Right cardiac atrium (tissue), 5 donors: ENCODE results near the gene EYA2. TPM values are rescaled to one million over a fixed set of nuclear protein-coding genes. Genes with fewer than 3 reads are reported as not detected.

Experiments used
- ATAC-seq, 2 donors: fragments of 200-7000 bp; cut with Tn5 transposase; one replicate each; pipeline versions ENCODE4 v1.8.0 to v1.9.1; 2020; ENCODE audit warnings: moderate library complexity in 2 of 2, mild to moderate bottlenecking in 1 of 2
- DNase-seq, 3 donors: peaks; one replicate each; pipeline ENCODE4 v3.0.0-alpha.2; 2020
- H3K27ac ChIP-seq: one replicate; pipeline ENCODE4 v1.5.1; 2013; ENCODE audit warnings: mild to moderate bottlenecking, low read length, control low read depth, moderate library complexity
- H3K27me3 ChIP-seq: one replicate; pipeline ENCODE4 v1.6.1; 2013; ENCODE audit not compliant: control insufficient read depth, insufficient read depth
- H3K4me1 ChIP-seq: one replicate; pipeline ENCODE4 v1.6.1; 2013; ENCODE audit warnings: low read length; ENCODE audit not compliant: control insufficient read depth, insufficient read depth
- H3K4me3 ChIP-seq: one replicate; pipeline ENCODE4 v1.5.1; 2013; ENCODE audit warnings: low read length, control low read depth
- H3K9me3 ChIP-seq: one replicate; pipeline ENCODE4 v1.6.1; 2013; ENCODE audit warnings: low read length; ENCODE audit not compliant: control insufficient read depth
- WGBS: extraction: QIAGEN DNeasy Blood & Tissue Kit; methylation state at CpG from one replicate; pipeline ENCODE4 v1.1.7; 2013; 5-methylcytosine and 5-hydroxymethylcytosine counted together
- intact Hi-C, 4 donors: fragments of 100-400 bp; cut with DNase I; formaldehyde crosslinking; loops; one replicate each; pipeline versions ENCODE4 v1.11.0 to v1.14.0; 2022 to 2023
- polyA plus RNA-seq: library from polyadenylated mRNA; stranded (reverse); fragments of 200-250 nt; gene quantifications from one replicate; pipeline ENCODE4 v1.2.3, GENCODE V29; 2013
- total RNA-seq, 4 donors: library from RNA; stranded (reverse); fragmentation: NEBNext Ultra II Directional; extraction: Animal tissue kit (Norgen Biotek cat#: 25700); gene quantifications; one replicate each; pipeline ENCODE4 v1.2.1, GENCODE V29; 2021
- donor health status: healthy with polysubstance abuse.
- donor health status: DM: no; HTN: yes; CAD: no.
- donor health status: DM: no; HTN: no; CAD: no.
- donor health status: DM: no; HTN: yes; CAD: no; lungs with severe emphysema.
- donor health status: DM: yes; HTN: yes; CAD: no.

EYA2 gene
- total and polyA plus RNA-seq, 5 donors, result 1.6 to 3.7 (median 3.4) TPM

- ATAC-seq, result no peak
- intact Hi-C loops, result no loop called here
- DNase-seq, result no peak
- Histone ChIP-seq H3K9me3 (no peaks in the 10 kb centered on the region), H3K4me1 (no peaks in the 10 kb centered on the region), H3K4me3 (no peak overlapping the region), H3K27ac (no peak overlapping the region), H3K27me3 (no peaks in the 10 kb centered on the region)
- WGBS, result 87% methylated on average over 4 of the region's 4 CpGs
Observed at GRCh38 chr20:47059536-47059935, 164.9 kb downstream of the EYA2 start.

- Histone ChIP-seq H3K27me3 (no peaks in the 10 kb centered on the region), H3K27ac (no peak overlapping the region), H3K9me3 (no peaks in the 10 kb centered on the region), H3K4me3 (no peak overlapping the region), H3K4me1 (no peaks in the 10 kb centered on the region)
- ATAC-seq, result no peak
- intact Hi-C loops, result no loop called here
- DNase-seq, result no peak
- WGBS, result 88% methylated on average over 8 of the region's 8 CpGs
Observed at GRCh38 chr20:47061549-47061948, 166.9 kb downstream of the EYA2 start.

- 61% methylated on average over 14 of the region's 14 CpGs for WGBS
- H3K27ac ChIP-seq, result no peak overlapping the region
- H3K4me1 ChIP-seq, result no peaks in the 10 kb centered on the region
- H3K9me3 ChIP-seq, result no peaks in the 10 kb centered on the region
- no peak overlapping the region for H3K4me3 ChIP-seq
- intact Hi-C loops, result no loop called here
- DNase-seq (no peak), ATAC-seq (no peak)
- H3K27me3 ChIP-seq, result no peaks in the 10 kb centered on the region
Observed at GRCh38 chr20:47062226-47062890, 167.7 kb downstream of the EYA2 start.

- no peaks in the 10 kb centered on the region for H3K4me1 ChIP-seq
- H3K9me3 ChIP-seq, result no peaks in the 10 kb centered on the region
- DNase-seq (peak in 1 of 3 donors; percentile 31), ATAC-seq (peak in 1 of 2 donors; percentile 63)
- H3K27ac ChIP-seq, result no peak overlapping the region
- no peaks in the 10 kb centered on the region for H3K27me3 ChIP-seq
- 52% methylated on average over 2 of the region's 2 CpGs for WGBS
- intact Hi-C loops, result no loop called here
- no peak overlapping the region for H3K4me3 ChIP-seq
Observed at GRCh38 chr20:47063407-47063806, 168.8 kb downstream of the EYA2 start.

GRCh38 chr20:47063808-47064207 is 169.2 kb downstream of the EYA2 start:
- Histone ChIP-seq H3K27ac (no peak overlapping the region), H3K4me1 (no peaks in the 10 kb centered on the region), H3K4me3 (no peak overlapping the region), H3K9me3 (no peaks in the 10 kb centered on the region), H3K27me3 (no peaks in the 10 kb centered on the region)
- DNase-seq (no peak), ATAC-seq (no peak)
- 88% methylated on average over 3 of the region's 3 CpGs for WGBS
- intact Hi-C loops, result no loop called here

GRCh38 chr20:47066484-47067270 is 172.0 kb downstream of the EYA2 start:
- H3K9me3 ChIP-seq, result no peaks in the 10 kb centered on the region
- H3K4me3 ChIP-seq, result no peak overlapping the region
- no peak for ATAC-seq
- no peak for DNase-seq
- intact Hi-C loops, result no loop called here
- no peak overlapping the region for H3K27ac ChIP-seq
- no peaks in the 10 kb centered on the region for H3K27me3 ChIP-seq
- H3K4me1 ChIP-seq, result no peaks in the 10 kb centered on the region
- WGBS, result 58% methylated on average over 4 of the region's 4 CpGs

GRCh38 chr20:47067776-47068175 is 173.1 kb downstream of the EYA2 start:
- no peaks in the 10 kb centered on the region for H3K9me3 ChIP-seq
- H3K4me1 ChIP-seq, result no peaks in the 10 kb centered on the region
- no peak overlapping the region for H3K27ac ChIP-seq
- no peaks in the 10 kb centered on the region for H3K27me3 ChIP-seq
- 90% methylated on average over 3 of the region's 3 CpGs for WGBS
- no peak for DNase-seq
- no peak overlapping the region for H3K4me3 ChIP-seq
- intact Hi-C loops, result no loop called here
- ATAC-seq, result no peak

- H3K27me3 ChIP-seq, result no peaks in the 10 kb centered on the region
- intact Hi-C loops, result no loop called here
- H3K9me3 ChIP-seq, result no peaks in the 10 kb centered on the region
- H3K4me1 ChIP-seq, result no peaks in the 10 kb centered on the region
- H3K4me3 ChIP-seq, result no peak overlapping the region
- H3K27ac ChIP-seq, result no peak overlapping the region
- 94% methylated on average over 3 of the region's 3 CpGs for WGBS
- DNase-seq (no peak), ATAC-seq (no peak)
Observed at GRCh38 chr20:47070176-47070575, 175.5 kb downstream of the EYA2 start.

GRCh38 chr20:47071646-47072185 is 177.1 kb downstream of the EYA2 start:
- Histone ChIP-seq H3K27ac (no peak overlapping the region), H3K9me3 (peaks cover 2% of the 10 kb centered on the region), H3K27me3 (no peaks in the 10 kb centered on the region), H3K4me1 (no peaks in the 10 kb centered on the region), H3K4me3 (no peak overlapping the region)
- ATAC-seq (no peak), DNase-seq (no peak)
- intact Hi-C loops, result no loop called here
- WGBS, result 92% methylated on average over 10 of the region's 10 CpGs

GRCh38 chr20:47073766-47074475 is 179.3 kb downstream of the EYA2 start:
- H3K4me1 ChIP-seq, result no peaks in the 10 kb centered on the region
- peaks cover 5% of the 10 kb centered on the region for H3K9me3 ChIP-seq
- no peaks in the 10 kb centered on the region for H3K27me3 ChIP-seq
- DNase-seq, result no peak
- 92% methylated on average over 16 of the region's 16 CpGs for WGBS
- no peak overlapping the region for H3K27ac ChIP-seq
- no peak overlapping the region for H3K4me3 ChIP-seq
- intact Hi-C loops, result no loop called here
- ATAC-seq, result no peak

GRCh38 chr20:47075263-47075662 is 180.6 kb downstream of the EYA2 start:
- H3K9me3 ChIP-seq, result peaks cover 5% of the 10 kb centered on the region
- no peaks in the 10 kb centered on the region for H3K27me3 ChIP-seq
- intact Hi-C loops, result no loop called here
- no peak overlapping the region for H3K4me3 ChIP-seq
- ATAC-seq (no peak), DNase-seq (no peak)
- no peaks in the 10 kb centered on the region for H3K4me1 ChIP-seq
- no peak overlapping the region for H3K27ac ChIP-seq
- WGBS, result 79% methylated on average over 3 of the region's 3 CpGs
